ENCODE results near the gene SIRT3. TPM values are rescaled to one million over a fixed set of nuclear protein-coding genes. Genes with fewer than 3 reads are reported as not detected.

Gene SIRT3
- total RNA-seq, 2 donors from 2014 or later = 15.1 to 16.9 TPM

GRCh38 chr11:205221-206001 lies 30.7 kb downstream of the SIRT3 start:
- Histone ChIP-seq H3K27ac (no peak overlapping the region), H3K9ac (ENCODE audit: low read depth in 2 of 2, low read length in 2 of 2) (peak overlapping the region; percentile 91 to 99), H3K4me1 (peaks cover 21% of the 10 kb centered on the region), H3K27me3 (no peaks in the 10 kb centered on the region), H3K9me3 (no peaks in the 10 kb centered on the region), H3K4me3 (peak overlapping the region; percentile 99), H3K36me3 (peaks cover 10% of the 10 kb centered on the region)
- DNase-seq = peak; percentile 17
- no peak for TF ChIP-seq CTCF (IDR thresholded peaks at IDR 0.05)
- intact Hi-C loops (cut with DNase I) = no loop called here

- intact Hi-C loops (cut with DNase I) = no loop called here
- H3K4me3 ChIP-seq = no peak overlapping the region
- H3K4me1 ChIP-seq = peaks cover 13% of the 10 kb centered on the region
- peaks cover 10% of the 10 kb centered on the region for H3K36me3 ChIP-seq
- no peak overlapping the region for H3K27ac ChIP-seq
- H3K9me3 ChIP-seq = no peaks in the 10 kb centered on the region
- no peak for TF ChIP-seq CTCF (IDR thresholded peaks at IDR 0.05)
- peak; percentile 17 for DNase-seq
- H3K9ac ChIP-seq (ENCODE audit: low read depth in 2 of 2, low read length in 2 of 2) = no peak overlapping the region
- H3K27me3 ChIP-seq = no peaks in the 10 kb centered on the region
Measured at GRCh38 chr11:204587-205109, 31.5 kb downstream of the SIRT3 start.

GRCh38 chr11:203945-204586 lies 32.1 kb downstream of the SIRT3 start:
- Histone ChIP-seq H3K27ac (no peak overlapping the region), H3K27me3 (no peaks in the 10 kb centered on the region), H3K9ac (ENCODE audit: low read depth in 2 of 2, low read length in 2 of 2) (no peak overlapping the region), H3K4me1 (peaks cover 8% of the 10 kb centered on the region), H3K36me3 (peaks cover 10% of the 10 kb centered on the region), H3K9me3 (no peaks in the 10 kb centered on the region), H3K4me3 (no peak overlapping the region)
- TF ChIP-seq CTCF (IDR thresholded peaks at IDR 0.05) = no peak
- peak; percentile 16 for DNase-seq
- intact Hi-C loops (cut with DNase I) = no loop called here

- Histone ChIP-seq H3K9me3 (no peaks in the 10 kb centered on the region), H3K4me3 (no peak overlapping the region), H3K9ac (ENCODE audit: low read depth in 2 of 2, low read length in 2 of 2) (no peak overlapping the region), H3K36me3 (peaks cover 10% of the 10 kb centered on the region), H3K27ac (no peak overlapping the region), H3K27me3 (no peaks in the 10 kb centered on the region), H3K4me1 (peaks cover 8% of the 10 kb centered on the region)
- intact Hi-C loops (cut with DNase I) = no loop called here
- TF ChIP-seq CTCF (IDR thresholded peaks at IDR 0.05) = no peak
- peak; percentile 14 for DNase-seq
Measured at GRCh38 chr11:203056-203944, 32.8 kb downstream of the SIRT3 start.

- Histone ChIP-seq H3K9ac (ENCODE audit: low read depth in 2 of 2, low read length in 2 of 2) (no peak overlapping the region), H3K36me3 (peaks cover 10% of the 10 kb centered on the region), H3K27ac (no peak overlapping the region), H3K9me3 (no peaks in the 10 kb centered on the region), H3K4me3 (no peak overlapping the region), H3K27me3 (no peaks in the 10 kb centered on the region), H3K4me1 (peaks cover 8% of the 10 kb centered on the region)
- intact Hi-C loops (cut with DNase I) = no loop called here
- no peak for DNase-seq
- TF ChIP-seq CTCF (IDR thresholded peaks at IDR 0.05) = no peak
Measured at GRCh38 chr11:202490-202889, 33.7 kb downstream of the SIRT3 start.

Measured in colonic mucosa (tissue), 4 donors.